C4-2B (cell line): ENCODE measurements around the gene ADAM22.

Experiments
- CTCF ChIP-seq: fragments of 450-650 bp; conservative IDR thresholded peaks from 2 replicates; pipeline ENCODE4 v1.5.1; 2017; ENCODE audit warnings: mild to moderate bottlenecking
- ZFX ChIP-seq: fragments of 450-650 bp; IDR thresholded peaks from 2 replicates; pipeline ENCODE4 v1.6.1; 2017

GRCh38 chr7:88075216-88075615 is 141.2 kb downstream of the ADAM22 start:
- TF ChIP-seq CTCF (no peak), ZFX (no peak)
